DOHH2 (cell line): ENCODE data around the gene AMPH.

Experiments
- CTCF ChIP-seq: fragments of 200-600 bp; sonication (generic); IDR thresholded peaks from one replicate; pipeline ENCODE4 v1.5.1; 2014; ENCODE audit warnings: antibody characterized with exemption, mild to moderate bottlenecking, low read depth, low read length; ENCODE audit not compliant: poor library complexity, severe bottlenecking
- EZH2phosphoT487 ChIP-seq: fragments of 200-600 bp; sonication (generic); IDR thresholded peaks from 2 replicates; pipeline ENCODE4 v1.6.1; 2017; ENCODE audit warnings: borderline replicate concordance, mild to moderate bottlenecking, antibody characterized with exemption, low read length, moderate library complexity, mixed read lengths

DNA sequence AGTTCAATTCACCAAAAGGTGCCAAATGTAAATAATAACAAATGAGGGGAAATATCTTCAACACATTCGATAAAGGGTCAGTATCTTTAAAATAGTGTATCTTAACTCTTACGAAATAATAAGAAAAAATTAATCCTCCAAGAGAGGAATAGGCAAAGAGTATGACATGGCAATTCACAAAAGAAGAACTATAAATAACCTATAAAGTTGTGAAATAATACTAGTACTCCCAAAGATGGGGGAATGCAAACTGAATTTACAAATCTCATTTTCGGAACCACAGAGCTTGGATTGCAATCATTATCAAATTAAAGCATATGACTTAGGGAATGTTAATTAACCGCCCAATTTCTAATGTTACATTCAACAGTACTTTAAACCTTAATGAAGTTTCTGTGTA, 279.6 kb downstream of the AMPH start:
- no peak for TF ChIP-seq CTCF
- TF ChIP-seq EZH2phosphoT487: no peak
